ENCODE data around the gene NCAPD2. TPM values are rescaled to one million over a fixed set of nuclear protein-coding genes. Genes with fewer than 3 reads are reported as not detected.

Gene NCAPD2
- total and polyA plus RNA-seq, 2 of the 4 experiments (the other 2 are of a cell fraction) = 35.6 to 57.9 TPM

DNA sequence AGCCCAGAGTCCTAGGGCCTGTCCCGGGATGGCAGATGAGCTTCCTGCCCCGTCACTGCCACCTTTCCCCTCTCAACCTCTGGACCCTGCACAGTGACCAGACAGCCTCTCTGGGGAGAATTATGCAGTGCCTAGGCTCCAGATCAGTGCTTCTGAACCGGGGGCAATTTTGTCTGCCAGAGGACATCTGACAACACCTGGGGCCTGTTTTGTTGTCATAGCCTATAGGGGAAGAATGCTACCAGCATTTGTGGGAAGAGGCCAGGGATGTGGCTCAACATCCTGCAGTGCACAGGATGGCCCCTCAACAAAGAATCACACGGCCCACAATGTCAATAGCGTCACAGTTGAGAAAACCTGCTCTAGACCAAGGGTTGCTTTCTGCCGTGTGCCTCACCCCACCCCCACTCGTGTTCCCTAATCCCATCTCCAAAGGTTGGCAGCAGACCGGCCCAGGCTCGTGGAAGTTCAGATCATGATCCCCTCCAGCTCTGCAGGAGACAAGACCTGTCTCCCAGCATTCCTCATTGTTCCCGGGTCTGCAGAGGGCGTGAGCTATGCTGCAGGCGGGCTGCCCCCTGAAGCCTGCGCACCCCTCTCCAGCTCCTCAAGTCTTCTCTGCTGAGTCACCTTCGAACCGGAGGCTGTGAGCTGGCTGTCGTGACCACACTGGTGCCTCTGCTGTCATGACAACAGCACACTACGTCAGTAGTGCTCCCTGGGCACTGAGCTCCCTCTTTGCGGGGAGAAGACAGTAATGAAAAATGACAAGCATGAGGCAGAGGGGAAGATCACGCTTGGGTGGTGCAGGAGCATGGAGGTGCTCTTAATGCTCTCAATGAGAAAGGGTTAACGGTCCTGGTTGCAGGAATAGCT is 38.4 kb downstream of the NCAPD2 start:
- in situ Hi-C loops (cut with MboI; ENCODE audit: low sequenced_read_pairs) = no loop called here
- H3K4me3 ChIP-seq (ENCODE audit: insufficient read depth, low read depth, low read length) = peak overlapping the region; percentile 51
- ChIA-PET POLR2A (ENCODE audit: unreplicated experiment) (interaction anchor here (0.6 to 1.4 kb wide), 3 partner anchors 9 to 196 kb away, joined by 3 to 4 read pairs (median 3); partner anchors contain the start of gene VAMP1), CTCF (interaction anchor here (0.6 to 0.7 kb wide), 2 partner anchors 196 to 329 kb away, joined by 3 to 4 read pairs; no protein-coding TSS in a partner anchor)
- peak overlapping the region; percentile 95 for H3K4me2 ChIP-seq (ENCODE audit: low read depth, low read length)
- peak overlapping the region; percentile 95 for H2AK5ac ChIP-seq (ENCODE audit: low read depth, low read length)
- H4K91ac ChIP-seq (ENCODE audit: insufficient read depth, low read depth, low read length) = peak overlapping the region; percentile 96
- peaks cover 9% of the 10 kb centered on the region for H3K4me1 ChIP-seq (ENCODE audit: control insufficient read depth, insufficient read depth, low read length)
- peaks cover 30% of the 10 kb centered on the region for H4K20me1 ChIP-seq (ENCODE audit: insufficient read depth, low read length)
- H3K56ac ChIP-seq (ENCODE audit: extremely low read depth, insufficient read depth, low read length) = peak overlapping the region; percentile 86
- no peaks in the 10 kb centered on the region for H3K9me1 ChIP-seq (ENCODE audit: insufficient read depth, low read length)
- no peaks in the 10 kb centered on the region for H3K9me3 ChIP-seq (ENCODE audit: control insufficient read depth, insufficient read depth, low read length)
- peak overlapping the region; percentile 94 for H3K27ac ChIP-seq (ENCODE audit: insufficient read depth, low read length)
- peaks cover 5 to 58% of the 10 kb centered on the region in 2 experiments for H3K79me1 ChIP-seq (ENCODE audit: low read depth in 1 of 2, low read length in 2 of 2)
- dilution Hi-C loops (cut with HindIII; ENCODE audit: low sequenced_read_pairs, unreplicated experiment) = no loop called here
- WGBS, 2 experiments (ENCODE audit: extremely low coverage in 2 of 2, insufficient read length in 1 of 2) = 0% methylated on average over 6 of the region's 20 CpGs; no CpG with 5 or more reads in 1 of the 2 experiments
- peak; percentile 48 for ATAC-seq (ENCODE audit: low read depth)
- no peaks in the 10 kb centered on the region for H3K27me3 ChIP-seq (ENCODE audit: control insufficient read depth, insufficient read depth, low read length)
- peak overlapping the region; percentile 93 for H3K18ac ChIP-seq (ENCODE audit: low read depth, low read length)
- peak overlapping the region; percentile 93 for H4K5ac ChIP-seq (ENCODE audit: low read depth, low read length)
- peak overlapping the region; percentile 63; the same call in 2 of the 3 replicates for H2BK15ac ChIP-seq (ENCODE audit: low read depth, low read length)
- peak overlapping the region; percentile 100 for H2AK9ac ChIP-seq (replicated peaks; ENCODE audit: low read depth, low read length, poor library complexity)
- peak; percentile 99 for DNase-seq
- peak overlapping the region; percentile 90 for H3K23ac ChIP-seq (ENCODE audit: low read depth, low read length)
- peak overlapping the region; percentile 84 for H3K9ac ChIP-seq (ENCODE audit: low read depth, low read length)
- peak overlapping the region; percentile 96 for H2BK120ac ChIP-seq (ENCODE audit: low read depth, low read length)
- H2BK20ac ChIP-seq (ENCODE audit: low read depth, low read length) = peak overlapping the region; percentile 71
- peak overlapping the region; percentile 89 for H2AFZ ChIP-seq (replicated peaks; ENCODE audit: low read length, poor library complexity)
- peak overlapping the region; percentile 99 for H2BK5ac ChIP-seq (ENCODE audit: low read depth, low read length, poor library complexity, severe bottlenecking)
- peak overlapping the region; percentile 97 for H3K4ac ChIP-seq (ENCODE audit: low read depth, low read length)
- peak overlapping the region; percentile 80 to 82 for H4K8ac ChIP-seq (ENCODE audit: low read depth in 2 of 2, low read length in 2 of 2)
- intact Hi-C loops (cut with micrococcal nuclease) = loop anchor here (2.0 kb wide), 2 partner anchors 37 to 195 kb away; partner anchors contain the start of gene NCAPD2
- peak overlapping the region; percentile 99 for H3K14ac ChIP-seq (replicated peaks; ENCODE audit: low read depth, low read length)
- peaks cover 51% of the 10 kb centered on the region for H3K36me3 ChIP-seq (ENCODE audit: control insufficient read depth, insufficient read depth, low read length)
- no TSS peak for BruUV-seq (replicated peaks)
- TF ChIP-seq BHLHE40 (IDR thresholded peaks at IDR 0.05; ENCODE audit: low read depth, low read length) = peak; percentile 71; the same call in 1 of the 2 replicates
- peak; percentile 73 for TF ChIP-seq FOS (IDR thresholded peaks at IDR 0.05; ENCODE audit: low read depth, low read length)
- TF ChIP-seq RAD21 (IDR thresholded peaks at IDR 0.05; ENCODE audit: low read length) = no peak
- peak; percentile 16; the same call in 1 of the 2 replicates for TF ChIP-seq MAFK (IDR thresholded peaks at IDR 0.05; ENCODE audit: low read depth, low read length)
- no peak for TF ChIP-seq CEBPB (IDR thresholded peaks at IDR 0.05; ENCODE audit: low read depth, low read length)
- no peak for TF ChIP-seq CHD1 (IDR thresholded peaks at IDR 0.05; ENCODE audit: low read depth, low read length)
- peak; percentile 93 for TF ChIP-seq NFE2L2 (IDR thresholded peaks at IDR 0.05; ENCODE audit: low read depth, low read length)
- TF ChIP-seq, protein P1, sequence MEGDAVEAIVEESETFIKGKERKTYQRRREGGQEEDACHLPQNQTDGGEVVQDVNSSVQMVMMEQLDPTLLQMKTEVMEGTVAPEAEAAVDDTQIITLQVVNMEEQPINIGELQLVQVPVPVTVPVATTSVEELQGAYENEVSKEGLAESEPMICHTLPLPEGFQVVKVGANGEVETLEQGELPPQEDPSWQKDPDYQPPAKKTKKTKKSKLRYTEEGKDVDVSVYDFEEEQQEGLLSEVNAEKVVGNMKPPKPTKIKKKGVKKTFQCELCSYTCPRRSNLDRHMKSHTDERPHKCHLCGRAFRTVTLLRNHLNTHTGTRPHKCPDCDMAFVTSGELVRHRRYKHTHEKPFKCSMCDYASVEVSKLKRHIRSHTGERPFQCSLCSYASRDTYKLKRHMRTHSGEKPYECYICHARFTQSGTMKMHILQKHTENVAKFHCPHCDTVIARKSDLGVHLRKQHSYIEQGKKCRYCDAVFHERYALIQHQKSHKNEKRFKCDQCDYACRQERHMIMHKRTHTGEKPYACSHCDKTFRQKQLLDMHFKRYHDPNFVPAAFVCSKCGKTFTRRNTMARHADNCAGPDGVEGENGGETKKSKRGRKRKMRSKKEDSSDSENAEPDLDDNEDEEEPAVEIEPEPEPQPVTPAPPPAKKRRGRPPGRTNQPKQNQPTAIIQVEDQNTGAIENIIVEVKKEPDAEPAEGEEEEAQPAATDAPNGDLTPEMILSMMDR (conservative IDR thresholded peaks at IDR 0.05; ENCODE audit: low read depth, low read length) = 0 out of 2 replicates have a peak, but pooled peaks have one; percentile 5
- TF ChIP-seq ELK1 (IDR thresholded peaks at IDR 0.05; ENCODE audit: borderline replicate concordance, low read depth, low read length) = no peak
- no peak for TF ChIP-seq RCOR1 (IDR thresholded peaks at IDR 0.05; ENCODE audit: insufficient replicate concordance, low read length)
- TF ChIP-seq MAZ (IDR thresholded peaks at IDR 0.05; ENCODE audit: borderline replicate concordance, low read depth, low read length) = peak; percentile 54; the same call in 1 of the 2 replicates
- no peak for TF ChIP-seq RFX5 (IDR thresholded peaks at IDR 0.05; ENCODE audit: low read depth, low read length)
